Cardiac muscle cell (in vitro differentiated cells and primary cell): Measurements from ENCODE around the gene TMEM203. TPM values are rescaled to one million over a fixed set of nuclear protein-coding genes. Genes with fewer than 3 reads are reported as not detected.

Source experiments
- DNase-seq, 2 donors: peaks; one replicate each; pipeline versions ENCODE4 v3.0.0 to v3.0.0-alpha.2; 2010 to 2017; ENCODE audit warnings: low read depth in 1 of 2, low spot score in 1 of 2
- H3K27ac ChIP-seq: fragments of 200-600 bp; sonication (generic); 2 replicates; pipeline ENCODE4 v1.5.1; 2016
- H3K27me3 ChIP-seq: fragments of 200-600 bp; sonication (generic); 2 replicates; pipeline ENCODE4 v1.6.0; 2016; ENCODE audit warnings: control low read depth
- H3K36me3 ChIP-seq: fragments of 200-600 bp; sonication (generic); 2 replicates; pipeline ENCODE4 v1.5.1; 2016; ENCODE audit warnings: control low read depth
- H3K4me1 ChIP-seq: fragments of 200-600 bp; sonication (generic); 2 replicates; pipeline ENCODE4 v1.8.1; 2017; ENCODE audit warnings: low read depth, mild to moderate bottlenecking, mixed run types
- H3K4me3 ChIP-seq: fragments of 200-600 bp; sonication (generic); 2 replicates; pipeline ENCODE4 v1.5.1; 2016; ENCODE audit warnings: mild to moderate bottlenecking
- H3K9me3 ChIP-seq: fragments of 200-600 bp; sonication (generic); 2 replicates; pipeline ENCODE4 v1.5.1; 2017; ENCODE audit warnings: low read depth, mild to moderate bottlenecking, control low read depth
- CTCF ChIP-seq: IDR thresholded peaks from 2 replicates; pipeline ENCODE4 v1.5.1; 2012; ENCODE audit warnings: low read depth, mild to moderate bottlenecking, low read length
- polyA plus RNA-seq: library from polyadenylated mRNA; unstranded; fragments of >200 nt; fragmentation: Nextera tagmentation; extraction: Ambion mirVana; gene quantifications from 2 replicates; pipeline ENCODE4 v1.2.1, GENCODE V29; 2016
- total RNA-seq: library from RNA; depleted of rRNA; stranded (reverse); fragments of >200 nt; gene quantifications from 2 replicates; pipeline ENCODE4 v1.2.3, GENCODE V29; 2016

TMEM203 gene
- total and polyA plus RNA-seq, 2 experiments from 2014 or later, result 44.7 to 86.6 TPM

GRCh38 chr9:137215196-137215986 lies 9.9 kb upstream of the TMEM203 start:
- H3K4me3 ChIP-seq, result no peak overlapping the region
- no peaks in the 10 kb centered on the region for H3K36me3 ChIP-seq
- no peak for DNase-seq
- H3K27ac ChIP-seq, result no peak overlapping the region
- no peak for TF ChIP-seq CTCF
- peaks cover 21% of the 10 kb centered on the region for H3K4me1 ChIP-seq
- H3K27me3 ChIP-seq, result no peaks in the 10 kb centered on the region
- no peaks in the 10 kb centered on the region for H3K9me3 ChIP-seq

GRCh38 chr9:137214620-137215019 lies 9.2 kb upstream of the TMEM203 start:
- TF ChIP-seq CTCF, result no peak
- Histone ChIP-seq H3K4me1 (peaks cover 19% of the 10 kb centered on the region), H3K36me3 (no peaks in the 10 kb centered on the region), H3K27me3 (no peaks in the 10 kb centered on the region), H3K27ac (no peak overlapping the region), H3K9me3 (no peaks in the 10 kb centered on the region), H3K4me3 (no peak overlapping the region)
- no peak for DNase-seq

GRCh38 chr9:137213160-137214060 lies 8.0 kb upstream of the TMEM203 start:
- TF ChIP-seq CTCF, result no peak
- DNase-seq, result no peak
- no peak overlapping the region for H3K4me3 ChIP-seq
- H3K9me3 ChIP-seq, result no peaks in the 10 kb centered on the region
- no peaks in the 10 kb centered on the region for H3K27me3 ChIP-seq
- no peak overlapping the region for H3K27ac ChIP-seq
- no peaks in the 10 kb centered on the region for H3K36me3 ChIP-seq
- peaks cover 12% of the 10 kb centered on the region for H3K4me1 ChIP-seq

GRCh38 chr9:137212520-137212919 lies 7.1 kb upstream of the TMEM203 start:
- Histone ChIP-seq H3K4me3 (no peak overlapping the region), H3K36me3 (no peaks in the 10 kb centered on the region), H3K4me1 (peaks cover 3% of the 10 kb centered on the region), H3K27me3 (no peaks in the 10 kb centered on the region), H3K27ac (no peak overlapping the region), H3K9me3 (no peaks in the 10 kb centered on the region)
- TF ChIP-seq CTCF, result no peak
- no peak for DNase-seq

DNA sequence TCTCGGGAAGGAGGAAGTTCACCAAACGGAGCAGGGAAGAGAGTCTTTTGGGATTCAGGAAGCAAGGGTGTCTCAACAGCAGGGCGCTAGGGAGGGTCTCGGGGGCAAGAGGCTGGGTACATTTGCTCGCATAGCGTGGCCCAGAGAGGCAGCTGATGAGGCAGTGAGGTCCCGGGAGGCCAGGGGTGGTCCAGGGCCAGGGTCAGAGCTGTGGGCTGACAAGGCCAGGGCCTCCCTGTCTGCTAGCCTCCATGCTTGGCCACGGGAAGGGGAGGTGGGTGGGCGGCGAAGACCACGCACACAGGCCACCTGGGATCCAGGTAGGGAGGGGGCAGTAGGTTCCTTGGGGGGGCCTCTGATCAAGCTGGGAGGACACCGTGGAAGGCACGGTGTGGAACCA lies 6.1 kb upstream of the TMEM203 start:
- H3K4me3 ChIP-seq, result no peak overlapping the region
- H3K27ac ChIP-seq, result no peak overlapping the region
- no peaks in the 10 kb centered on the region for H3K36me3 ChIP-seq
- no peaks in the 10 kb centered on the region for H3K27me3 ChIP-seq
- no peak for TF ChIP-seq CTCF
- no peaks in the 10 kb centered on the region for H3K9me3 ChIP-seq
- peaks cover under 1% of the 10 kb centered on the region for H3K4me1 ChIP-seq
- no peak for DNase-seq
